ENCODE data around the gene SYT1. TPM values are rescaled to one million over a fixed set of nuclear protein-coding genes. Genes with fewer than 3 reads are reported as not detected.

SYT1 gene
- total and polyA plus RNA-seq, 12 donors, result 0.03 to 0.36 (median 0.15) TPM; not detected in 5

- DNase-seq, result no peak
- peaks cover 0 to under 1% (median 0%) of the 10 kb centered on the region in 11 donors for H3K9me3 ChIP-seq
- TF ChIP-seq CTCF (IDR thresholded peaks at IDR 0.05), result no peak
- H3K36me3 ChIP-seq, result no peaks in the 10 kb centered on the region
- intact Hi-C loops (cut with DNase I), result no loop called here
- no peak for ATAC-seq
- H3K27ac ChIP-seq, result no peak overlapping the region
- H3K4me1 ChIP-seq, result no peaks in the 10 kb centered on the region
- 67 to 70% methylated on average over 2 of the region's 2 CpGs for WGBS, 2 donors
- no peak overlapping the region for H3K4me3 ChIP-seq
- H3K27me3 ChIP-seq, result no peaks in the 10 kb centered on the region
These were observed 444.5 kb downstream of the SYT1 start for GRCh38 chr12:79309039-79309438.

GRCh38 chr12:79317179-79317847 is 452.7 kb downstream of the SYT1 start:
- WGBS, 2 donors, result 69 to 73% methylated on average over 10 of the region's 10 CpGs
- TF ChIP-seq CTCF (IDR thresholded peaks at IDR 0.05), result no peak
- H3K4me1 ChIP-seq, result no peaks in the 10 kb centered on the region
- no peak for ATAC-seq
- no peak overlapping the region for H3K27ac ChIP-seq
- intact Hi-C loops (cut with DNase I), result no loop called here
- no peak for DNase-seq
- H3K9me3 ChIP-seq, result peaks cover 0 to 7% (median 0%) of the 10 kb centered on the region in 11 donors
- no peaks in the 10 kb centered on the region for H3K27me3 ChIP-seq
- no peak overlapping the region for H3K4me3 ChIP-seq
- no peaks in the 10 kb centered on the region for H3K36me3 ChIP-seq

- Histone ChIP-seq H3K27me3 (no peaks in the 10 kb centered on the region), H3K36me3 (no peaks in the 10 kb centered on the region), H3K4me3 (no peak overlapping the region), H3K9me3 (no peaks in the 10 kb centered on the region), H3K4me1 (no peaks in the 10 kb centered on the region), H3K27ac (no peak overlapping the region)
- DNase-seq, result no peak
- TF ChIP-seq CTCF (IDR thresholded peaks at IDR 0.05), result no peak
- ATAC-seq, result no peak
- intact Hi-C loops (cut with DNase I), result no loop called here
- 65 to 77% methylated on average over 1 of the region's 1 CpG for WGBS, 2 donors
These were observed 458.3 kb downstream of the SYT1 start for GRCh38 chr12:79322905-79323304.

GRCh38 chr12:79324571-79324970 is 460.0 kb downstream of the SYT1 start:
- ATAC-seq, result no peak
- H3K4me3 ChIP-seq, result no peak overlapping the region
- intact Hi-C loops (cut with DNase I), result no loop called here
- H3K36me3 ChIP-seq, result no peaks in the 10 kb centered on the region
- WGBS, 2 donors, result 58 to 83% methylated on average over 3 of the region's 3 CpGs
- TF ChIP-seq CTCF (IDR thresholded peaks at IDR 0.05), result no peak
- no peak for DNase-seq
- no peaks in the 10 kb centered on the region for H3K9me3 ChIP-seq
- H3K27ac ChIP-seq, result no peak overlapping the region
- H3K27me3 ChIP-seq, result no peaks in the 10 kb centered on the region
- H3K4me1 ChIP-seq, result no peaks in the 10 kb centered on the region

Data from heart right ventricle (tissue), 16 donors.